Pericardium fibroblast (primary cell): ENCODE measurements around the gene MYH8. TPM values are rescaled to one million over a fixed set of nuclear protein-coding genes. Genes with fewer than 3 reads are reported as not detected.

ENCODE experiments used
- total RNA-seq: library from RNA; depleted of rRNA; stranded (reverse); fragments of >200 nt; gene quantifications from 2 replicates; pipeline ENCODE4 v1.2.3, GENCODE V29; 2015

Gene MYH8
- total RNA-seq = 4.1 TPM in 1 of 2 replicates, not detected in the other

GRCh38 chr17:10421900-10422542 lies at the start of gene MYH8:
MYH8 (minus strand) TSS chr17:10421950; CDS start chr17:10420227, 1,723 bp downstream.

GRCh38 chr17:10469459-10469858 lies 47.7 kb upstream of the MYH8 start, which contains the start of gene MYH4:
MYH4 (minus strand) TSS chr17:10469559; CDS start chr17:10466745, 2,814 bp downstream.

GRCh38 chr17:10372906-10373305 lies 48.8 kb downstream of the MYH8 start, which contains the start of gene MYH13:
MYH13 (minus strand) TSS chr17:10373006; CDS start chr17:10364530, 8,476 bp downstream.

Other genes starting within 250 kb of the MYH8 start
- gene GAS7, start 223.3 kb downstream of the MYH8 start, total RNA-seq = 15.2 and 69.5 TPM in 2 replicates
- under 0.01 and 0.47 TPM in 2 replicates for gene MYH13, start 48.9 kb downstream of the MYH8 start, total RNA-seq
- not detected in 2 replicates for gene MYH4, start 47.6 kb upstream of the MYH8 start, total RNA-seq
- 0.09 TPM in 1 of 2 replicates, not detected in the other for gene MYH1, start 96.6 kb upstream of the MYH8 start, total RNA-seq
- gene MYH2, start 127.7 kb upstream of the MYH8 start, total RNA-seq = 3.5 TPM in 1 of 2 replicates, not detected in the other
- 1.3 and 31.8 TPM in 2 replicates for gene MYH3, start 235.4 kb upstream of the MYH8 start, total RNA-seq